Keratinocyte (primary cell): ENCODE results near the gene KIAA1217. TPM values are rescaled to one million over a fixed set of nuclear protein-coding genes. Genes with fewer than 3 reads are reported as not detected.

ENCODE experiments used
- DNase-seq: peaks from one replicate; pipeline ENCODE4 v3.0.0-alpha.2; 2011; ENCODE audit warnings: low read depth, missing footprints, low spot score
- FAIRE-seq: peaks from 2 replicates; lab custom pipeline; 2011; peaks lifted over from hg19 to GRCh38; lab: Jason Lieb, UNC
- H2AFZ ChIP-seq: 2 replicates; pipeline ENCODE4 v1.6.0; 2012; ENCODE audit warnings: low read length, control low read depth, inconsistent platforms; ENCODE audit not compliant: control insufficient read depth
- H3K27ac ChIP-seq: 2 replicates; pipeline ENCODE4 v1.5.1; 2011; ENCODE audit warnings: low read length; ENCODE audit not compliant: control insufficient read depth, insufficient read depth
- H3K27me3 ChIP-seq: 3 replicates; pipeline ENCODE4 v1.6.0; 2011; ENCODE audit warnings: low read length; ENCODE audit not compliant: control insufficient read depth, insufficient read depth; ENCODE audit errors: extremely low read depth
- H3K36me3 ChIP-seq, 2 experiments: 2 replicates in 1 of 2; 3 replicates in 1 of 2; pipeline ENCODE4 v1.5.1; 2011; ENCODE audit warnings: low read length in 2 of 2, mild to moderate bottlenecking in 1 of 2; ENCODE audit not compliant: control insufficient read depth in 2 of 2, insufficient read depth in 2 of 2; ENCODE audit errors: extremely low read depth in 1 of 2
- H3K4me1 ChIP-seq: 3 replicates; pipeline ENCODE4 v1.5.1; 2011; ENCODE audit warnings: low read length; ENCODE audit not compliant: control insufficient read depth, insufficient read depth; ENCODE audit errors: extremely low read depth
- H3K4me2 ChIP-seq: 3 replicates; pipeline ENCODE4 v1.6.0; 2011; ENCODE audit warnings: low read depth, low read length; ENCODE audit not compliant: control insufficient read depth, insufficient read depth; ENCODE audit errors: extremely low read depth
- H3K4me3 ChIP-seq, 3 experiments: fragments of 200-600 bp in 1 of 3; sonication (generic) in 1 of 3; 2 replicates in 2 of 3; 3 replicates in 1 of 3; pipeline ENCODE4 v1.5.1; 2011 to 2016; ENCODE audit warnings: low read length in 3 of 3, mild to moderate bottlenecking in 3 of 3, control low read depth in 2 of 3, inconsistent platforms in 1 of 3, low read depth in 1 of 3, mixed read lengths in 1 of 3, mixed run types in 1 of 3, moderate library complexity in 1 of 3; ENCODE audit not compliant: control insufficient read depth in 2 of 3, insufficient read depth in 2 of 3; ENCODE audit errors: extremely low read depth in 1 of 3
- H3K79me2 ChIP-seq: 2 replicates; pipeline ENCODE4 v1.6.0; 2012; ENCODE audit warnings: low read length; ENCODE audit not compliant: control insufficient read depth, insufficient read depth
- H3K9ac ChIP-seq: 3 replicates; pipeline ENCODE4 v1.6.0; 2011; ENCODE audit warnings: low read length; ENCODE audit not compliant: control insufficient read depth, insufficient read depth; ENCODE audit errors: extremely low read depth
- H3K9me1 ChIP-seq: 3 replicates; pipeline ENCODE4 v1.6.0; 2011; ENCODE audit warnings: low read length; ENCODE audit not compliant: control insufficient read depth, insufficient read depth; ENCODE audit errors: extremely low read depth
- H3K9me3 ChIP-seq: 2 replicates; pipeline ENCODE4 v1.5.1; 2012; ENCODE audit warnings: low read depth, low read length; ENCODE audit not compliant: control insufficient read depth
- H4K20me1 ChIP-seq: 3 replicates; pipeline ENCODE4 v1.6.0; 2011; ENCODE audit warnings: low read length; ENCODE audit not compliant: control insufficient read depth, insufficient read depth; ENCODE audit errors: extremely low read depth
- EZH2 ChIP-seq: IDR thresholded peaks from one replicate; pipeline ENCODE4 v1.6.1; 2012; ENCODE audit warnings: inconsistent platforms, mild to moderate bottlenecking, low read length, moderate library complexity
- dilution Hi-C: fragments of 300-500 bp; cut with MboI; formaldehyde crosslinking; loops from one replicate; pipeline ENCODE4 v1.7.0; 2020; ENCODE audit warnings: low sequenced_read_pairs; ENCODE audit not compliant: extremely low pct_ligation_motif_present
- polyA plus RNA-seq, 5 experiments: library from polyadenylated mRNA; depleted of rRNA in 3 of 5; stranded (reverse) in 3 of 5; stranded (forward) in 1 of 5; unstranded in 1 of 5; fragments of >200 nt; gene quantifications; 1 replicate in 1 of 5; 2 replicates in 3 of 5; 3 replicates in 1 of 5; pipeline versions ENCODE4 v1.2.1 to v1.2.3, GENCODE V29; 2011 to 2012; ENCODE audit warnings: missing spikeins in 2 of 5, low read depth in 1 of 5, low replicate concordance in 1 of 5
- TF ChIP-seq, protein P1 (sequence below), 3 experiments: IDR thresholded peaks in 1 of 3; conservative IDR thresholded peaks in 1 of 3; optimal IDR thresholded peaks in 1 of 3; 2 replicates in 2 of 3; 3 replicates in 1 of 3; pipeline versions ENCODE3 to v1.5.1; 2011; ENCODE audit warnings: low read length in 3 of 3, mild to moderate bottlenecking in 3 of 3, moderate library complexity in 2 of 3, control low read depth in 1 of 3, inconsistent platforms in 1 of 3; ENCODE audit not compliant: insufficient read depth in 2 of 3; ENCODE audit errors: extremely low read depth in 1 of 3

The KIAA1217 gene
- polyA plus RNA-seq, 1 donor (not counting 4 experiments of a cell fraction or from before 2014, with no cell fraction given): 10.4 TPM

DNA sequence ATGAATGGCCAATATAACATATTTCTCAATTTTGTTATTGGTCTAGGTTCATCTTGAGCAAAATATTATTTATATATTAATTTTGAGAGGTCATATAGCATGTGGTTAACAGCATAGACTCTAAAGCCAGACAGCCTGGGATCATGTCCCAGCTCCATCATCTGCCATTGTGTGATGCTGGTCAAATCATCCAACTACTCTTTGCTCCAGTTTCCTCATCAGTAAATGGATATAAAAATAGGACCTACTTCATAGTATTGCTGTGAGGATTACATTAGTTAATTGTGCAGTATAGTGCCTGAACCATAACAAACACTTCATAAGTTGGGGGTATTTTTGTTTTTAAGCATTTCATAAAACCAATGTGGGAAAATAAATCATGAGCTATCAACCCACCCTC, 199.0 kb downstream of the KIAA1217 start:
- H3K36me3 ChIP-seq: no peaks in the 10 kb centered on the region
- dilution Hi-C loops: no loop called here
- no peak for TF ChIP-seq EZH2
- TF ChIP-seq, protein P1, sequence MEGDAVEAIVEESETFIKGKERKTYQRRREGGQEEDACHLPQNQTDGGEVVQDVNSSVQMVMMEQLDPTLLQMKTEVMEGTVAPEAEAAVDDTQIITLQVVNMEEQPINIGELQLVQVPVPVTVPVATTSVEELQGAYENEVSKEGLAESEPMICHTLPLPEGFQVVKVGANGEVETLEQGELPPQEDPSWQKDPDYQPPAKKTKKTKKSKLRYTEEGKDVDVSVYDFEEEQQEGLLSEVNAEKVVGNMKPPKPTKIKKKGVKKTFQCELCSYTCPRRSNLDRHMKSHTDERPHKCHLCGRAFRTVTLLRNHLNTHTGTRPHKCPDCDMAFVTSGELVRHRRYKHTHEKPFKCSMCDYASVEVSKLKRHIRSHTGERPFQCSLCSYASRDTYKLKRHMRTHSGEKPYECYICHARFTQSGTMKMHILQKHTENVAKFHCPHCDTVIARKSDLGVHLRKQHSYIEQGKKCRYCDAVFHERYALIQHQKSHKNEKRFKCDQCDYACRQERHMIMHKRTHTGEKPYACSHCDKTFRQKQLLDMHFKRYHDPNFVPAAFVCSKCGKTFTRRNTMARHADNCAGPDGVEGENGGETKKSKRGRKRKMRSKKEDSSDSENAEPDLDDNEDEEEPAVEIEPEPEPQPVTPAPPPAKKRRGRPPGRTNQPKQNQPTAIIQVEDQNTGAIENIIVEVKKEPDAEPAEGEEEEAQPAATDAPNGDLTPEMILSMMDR (optimal IDR thresholded peaks at IDR 0.05 in 1 of 3, IDR thresholded peaks at IDR 0.05 in 1 of 3, conservative IDR thresholded peaks at IDR 0.05 in 1 of 3; ENCODE audit: extremely low read depth in 1 of 3, insufficient read depth in 2 of 3, low read length in 3 of 3): no peak
- no peaks in the 10 kb centered on the region for H3K4me1 ChIP-seq
- H3K9me1 ChIP-seq: no peaks in the 10 kb centered on the region
- H3K4me3 ChIP-seq: no peak overlapping the region
- H3K4me2 ChIP-seq: no peak overlapping the region
- FAIRE-seq (no peak), DNase-seq (no peak)
- no peaks in the 10 kb centered on the region for H3K27me3 ChIP-seq
- no peaks in the 10 kb centered on the region for H3K79me2 ChIP-seq
- no peaks in the 10 kb centered on the region for H4K20me1 ChIP-seq
- no peaks in the 10 kb centered on the region for H3K9me3 ChIP-seq
- H3K9ac ChIP-seq: no peak overlapping the region
- no peak overlapping the region for H3K27ac ChIP-seq
- no peak overlapping the region for H2AFZ ChIP-seq

DNA sequence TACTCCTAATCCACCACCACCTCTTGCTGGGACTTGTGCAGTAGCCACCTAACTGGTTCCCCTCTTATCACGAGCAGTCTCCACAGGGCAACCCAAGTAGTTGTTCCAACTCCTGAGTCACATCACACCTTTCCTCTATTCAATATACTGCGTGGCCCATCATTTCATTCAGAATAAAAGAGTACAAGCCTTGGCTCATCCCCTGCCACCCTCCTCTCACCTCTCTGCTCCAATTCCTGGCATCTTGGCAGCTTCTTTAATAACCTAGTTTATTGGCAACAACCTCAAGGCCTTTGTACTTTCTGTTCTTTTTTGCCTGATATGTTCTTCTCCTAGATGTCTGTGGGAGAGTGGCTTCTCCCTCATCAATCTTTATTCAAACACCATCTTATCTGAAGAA, 199.4 kb downstream of the KIAA1217 start:
- Histone ChIP-seq H3K36me3 (no peaks in the 10 kb centered on the region), H3K4me1 (no peaks in the 10 kb centered on the region), H3K9me1 (no peaks in the 10 kb centered on the region), H3K9me3 (no peaks in the 10 kb centered on the region), H3K79me2 (no peaks in the 10 kb centered on the region), H3K27ac (no peak overlapping the region), H3K4me2 (no peak overlapping the region), H2AFZ (no peak overlapping the region), H4K20me1 (no peaks in the 10 kb centered on the region), H3K27me3 (no peaks in the 10 kb centered on the region), H3K4me3 (no peak overlapping the region), H3K9ac (no peak overlapping the region)
- DNase-seq: no peak
- no peak for TF ChIP-seq EZH2
- TF ChIP-seq, protein P1 (optimal IDR thresholded peaks at IDR 0.05 in 1 of 3, IDR thresholded peaks at IDR 0.05 in 1 of 3, conservative IDR thresholded peaks at IDR 0.05 in 1 of 3; ENCODE audit: extremely low read depth in 1 of 3, insufficient read depth in 2 of 3, low read length in 3 of 3): no peak
- dilution Hi-C loops: no loop called here
- no peak for FAIRE-seq
